Adipocyte (in vitro differentiated cells): Measurements from ENCODE around the gene IL31RA.

Experiments
- DNase-seq: peaks from one replicate; pipeline ENCODE4 v3.0.0-alpha.2; 2015; ENCODE audit warnings: low read depth
- H3K27me3 ChIP-seq: replicated peaks from 2 replicates; pipeline ENCODE4 v1.7.0; 2013; ENCODE audit warnings: mild to moderate bottlenecking, low read length, moderate library complexity; ENCODE audit not compliant: control insufficient read depth, insufficient read depth
- H3K36me3 ChIP-seq: 2 replicates; pipeline ENCODE4 v1.7.0; 2013; ENCODE audit warnings: low read length, mild to moderate bottlenecking, moderate library complexity; ENCODE audit not compliant: control insufficient read depth, insufficient read depth, severe bottlenecking
- H3K4me1 ChIP-seq: 2 replicates; pipeline ENCODE4 v1.7.0; 2013; ENCODE audit warnings: mild to moderate bottlenecking, low read length, moderate library complexity; ENCODE audit not compliant: control insufficient read depth, insufficient read depth
- H3K4me3 ChIP-seq: 2 replicates; pipeline ENCODE4 v1.7.0; 2013; ENCODE audit warnings: mild to moderate bottlenecking, low read length, moderate library complexity
- H3K9ac ChIP-seq: 2 replicates; pipeline ENCODE4 v1.7.0; 2013; ENCODE audit warnings: mild to moderate bottlenecking, low read length, moderate library complexity
- H3K9me3 ChIP-seq: 2 replicates; pipeline ENCODE4 v1.7.0; 2013; ENCODE audit warnings: mild to moderate bottlenecking, low read length, moderate library complexity; ENCODE audit not compliant: control insufficient read depth

The IL31RA gene

GRCh38 chr5:55860288-55860687 is 9.1 kb downstream of the IL31RA start:
- no peaks in the 10 kb centered on the region for H3K9me3 ChIP-seq
- no peak overlapping the region for H3K4me3 ChIP-seq
- DNase-seq = no peak
- H3K4me1 ChIP-seq = peaks cover 5% of the 10 kb centered on the region
- no peaks in the 10 kb centered on the region for H3K36me3 ChIP-seq
- no peaks in the 10 kb centered on the region for H3K27me3 ChIP-seq
- H3K9ac ChIP-seq = no peak overlapping the region

- DNase-seq = no peak
- H3K4me3 ChIP-seq = no peak overlapping the region
- H3K9ac ChIP-seq = no peak overlapping the region
- H3K36me3 ChIP-seq = no peaks in the 10 kb centered on the region
- peaks cover 5% of the 10 kb centered on the region for H3K4me1 ChIP-seq
- H3K9me3 ChIP-seq = no peaks in the 10 kb centered on the region
- H3K27me3 ChIP-seq = no peaks in the 10 kb centered on the region
These were observed 9.6 kb downstream of the IL31RA start for GRCh38 chr5:55860709-55861108.

GRCh38 chr5:55864606-55865541 is 13.7 kb downstream of the IL31RA start:
- Histone ChIP-seq H3K9me3 (no peaks in the 10 kb centered on the region), H3K4me1 (peaks cover 23% of the 10 kb centered on the region), H3K9ac (no peak overlapping the region), H3K36me3 (no peaks in the 10 kb centered on the region), H3K27me3 (no peaks in the 10 kb centered on the region), H3K4me3 (no peak overlapping the region)
- no peak for DNase-seq

- H3K27me3 ChIP-seq = no peaks in the 10 kb centered on the region
- H3K4me3 ChIP-seq = no peak overlapping the region
- peak; percentile 33 for DNase-seq
- H3K4me1 ChIP-seq = peaks cover 25% of the 10 kb centered on the region
- H3K9me3 ChIP-seq = no peaks in the 10 kb centered on the region
- no peak overlapping the region for H3K9ac ChIP-seq
- H3K36me3 ChIP-seq = no peaks in the 10 kb centered on the region
These were observed 14.7 kb downstream of the IL31RA start for GRCh38 chr5:55865831-55866230.

- H3K36me3 ChIP-seq = no peaks in the 10 kb centered on the region
- peaks cover 25% of the 10 kb centered on the region for H3K4me1 ChIP-seq
- H3K27me3 ChIP-seq = no peaks in the 10 kb centered on the region
- no peak overlapping the region for H3K9ac ChIP-seq
- no peak for DNase-seq
- no peak overlapping the region for H3K4me3 ChIP-seq
- no peaks in the 10 kb centered on the region for H3K9me3 ChIP-seq
These were observed 15.3 kb downstream of the IL31RA start for GRCh38 chr5:55866485-55866884.

GRCh38 chr5:55866934-55867333 is 15.8 kb downstream of the IL31RA start:
- H3K9me3 ChIP-seq = no peaks in the 10 kb centered on the region

GRCh38 chr5:55868846-55869245 is 17.7 kb downstream of the IL31RA start:
- no peaks in the 10 kb centered on the region for H3K9me3 ChIP-seq
- peaks cover 25% of the 10 kb centered on the region for H3K4me1 ChIP-seq
- H3K27me3 ChIP-seq = no peaks in the 10 kb centered on the region
- H3K36me3 ChIP-seq = no peaks in the 10 kb centered on the region
- H3K9ac ChIP-seq = no peak overlapping the region
- no peak overlapping the region for H3K4me3 ChIP-seq
- DNase-seq = peak; percentile 76

More at GRCh38 chr5:55866934-55867333, 15.8 kb downstream of the IL31RA start:
- Histone ChIP-seq H3K27me3 (no peaks in the 10 kb centered on the region), H3K36me3 (no peaks in the 10 kb centered on the region), H3K4me3 (no peak overlapping the region), H3K4me1 (peaks cover 25% of the 10 kb centered on the region), H3K9ac (no peak overlapping the region)
- DNase-seq = no peak

GRCh38 chr5:55869847-55870246 is 18.7 kb downstream of the IL31RA start:
- peaks cover 23% of the 10 kb centered on the region for H3K4me1 ChIP-seq
- no peaks in the 10 kb centered on the region for H3K27me3 ChIP-seq
- DNase-seq = no peak
- H3K4me3 ChIP-seq = no peak overlapping the region
- no peaks in the 10 kb centered on the region for H3K36me3 ChIP-seq
- no peak overlapping the region for H3K9ac ChIP-seq
- H3K9me3 ChIP-seq = no peaks in the 10 kb centered on the region

- peaks cover 13% of the 10 kb centered on the region for H3K9me3 ChIP-seq
- no peak overlapping the region for H3K9ac ChIP-seq
- no peak for DNase-seq
- peaks cover 18% of the 10 kb centered on the region for H3K4me1 ChIP-seq
- H3K4me3 ChIP-seq = no peak overlapping the region
- H3K36me3 ChIP-seq = no peaks in the 10 kb centered on the region
- no peaks in the 10 kb centered on the region for H3K27me3 ChIP-seq
These were observed 22.1 kb downstream of the IL31RA start for GRCh38 chr5:55873234-55873633.

GRCh38 chr5:55877655-55878054 is 26.5 kb downstream of the IL31RA start:
- H3K9ac ChIP-seq = no peak overlapping the region
- no peak for DNase-seq
- H3K36me3 ChIP-seq = no peaks in the 10 kb centered on the region
- H3K4me1 ChIP-seq = no peaks in the 10 kb centered on the region
- H3K27me3 ChIP-seq = no peaks in the 10 kb centered on the region
- H3K9me3 ChIP-seq = peaks cover 17% of the 10 kb centered on the region
- no peak overlapping the region for H3K4me3 ChIP-seq

- Histone ChIP-seq H3K9ac (no peak overlapping the region), H3K27me3 (no peaks in the 10 kb centered on the region), H3K4me1 (no peaks in the 10 kb centered on the region), H3K36me3 (no peaks in the 10 kb centered on the region), H3K9me3 (peaks cover 17% of the 10 kb centered on the region), H3K4me3 (no peak overlapping the region)
- DNase-seq = no peak
These were observed 29.3 kb downstream of the IL31RA start for GRCh38 chr5:55880453-55880852.
